Upper lobe of left lung (tissue), 6 donors: ENCODE data around the gene STAB2. TPM values are rescaled to one million over a fixed set of nuclear protein-coding genes. Genes with fewer than 3 reads are reported as not detected.

Experiments
- ATAC-seq, 2 donors: fragments of 200-7000 bp; cut with Tn5 transposase; one replicate each; pipeline ENCODE4 v1.9.1; 2022; ENCODE audit warnings: mild to moderate bottlenecking in 2 of 2, moderate library complexity in 2 of 2; ENCODE audit not compliant: low FRiP score in 2 of 2
- DNase-seq, 2 donors: peaks; one replicate each; pipeline ENCODE4 v3.0.0-alpha.2; 2019 to 2020
- H3K27ac ChIP-seq, 4 donors: fragments of 200-600 bp; sonication (generic); one replicate each; pipeline ENCODE4 v1.5.1; 2016 to 2019
- H3K27me3 ChIP-seq, 4 donors: fragments of 200-600 bp; sonication (generic); one replicate each; pipeline ENCODE4 v1.5.1; 2017 to 2019
- H3K36me3 ChIP-seq, 4 donors: fragments of 200-600 bp; sonication (generic); one replicate each; pipeline ENCODE4 v1.5.1; 2016 to 2019
- H3K4me1 ChIP-seq, 4 donors: fragments of 200-600 bp; sonication (generic); one replicate each; pipeline ENCODE4 v1.5.1; 2018 to 2019
- H3K4me3 ChIP-seq, 4 donors: fragments of 200-600 bp; sonication (generic); one replicate each; pipeline ENCODE4 v1.5.1; 2017 to 2019; ENCODE audit warnings: mild to moderate bottlenecking in 2 of 4, moderate library complexity in 1 of 4
- H3K9me3 ChIP-seq, 4 donors: fragments of 200-600 bp; sonication (generic); one replicate each; pipeline ENCODE4 v1.5.1; 2018 to 2019
- EP300 ChIP-seq, 4 donors: sonication (generic); formaldehyde crosslinking; IDR thresholded peaks; one replicate each; pipeline ENCODE4 v1.5.1; 2017; ENCODE audit warnings: antibody characterized with exemption in 4 of 4, control low read depth in 2 of 4
- POLR2A ChIP-seq, 4 donors: fragments of 450-650 bp; IDR thresholded peaks; one replicate each; pipeline ENCODE4 v1.5.1; 2016 to 2017; ENCODE audit warnings: antibody characterized with exemption in 4 of 4, mild to moderate bottlenecking in 2 of 4
- POLR2AphosphoS5 ChIP-seq, 2 donors: sonication (generic); formaldehyde crosslinking; IDR thresholded peaks; one replicate each; pipeline ENCODE4 v1.5.1; 2017; ENCODE audit warnings: antibody characterized with exemption in 2 of 2
- WGBS, 2 donors: methylation state at CpG; one replicate each; pipeline ENCODE4 v1.1.5; 2017 to 2018; 5-methylcytosine and 5-hydroxymethylcytosine counted together
- total RNA-seq, 6 donors: library from RNA; depleted of rRNA in 4 of 6; stranded (reverse); fragments of >200 nt in 4 of 6; gene quantifications; one replicate each; pipeline versions ENCODE4 v1.1.0 to v1.2.1, GENCODE V29; 2016 to 2021
- TF ChIP-seq, protein P1 (sequence below), 6 experiments: fragments of 450-650 bp in 4 of 6; fragments of 200-600 bp in 2 of 6; sonication (generic) in 2 of 6; IDR thresholded peaks; one replicate each; pipeline ENCODE4 v1.5.1; 2016 to 2019; ENCODE audit warnings: antibody characterized with exemption in 6 of 6
- donor health status: DM: no; HTN: no; CAD: no; lungs with moderate emphysema.
- donor health status: DM: no; HTN: yes; CAD: no; lungs with severe emphysema.

The STAB2 gene
- total RNA-seq, 6 donors from 2014 or later: 0.10 to 2.4 (median 0.22) TPM; not detected in 1

DNA sequence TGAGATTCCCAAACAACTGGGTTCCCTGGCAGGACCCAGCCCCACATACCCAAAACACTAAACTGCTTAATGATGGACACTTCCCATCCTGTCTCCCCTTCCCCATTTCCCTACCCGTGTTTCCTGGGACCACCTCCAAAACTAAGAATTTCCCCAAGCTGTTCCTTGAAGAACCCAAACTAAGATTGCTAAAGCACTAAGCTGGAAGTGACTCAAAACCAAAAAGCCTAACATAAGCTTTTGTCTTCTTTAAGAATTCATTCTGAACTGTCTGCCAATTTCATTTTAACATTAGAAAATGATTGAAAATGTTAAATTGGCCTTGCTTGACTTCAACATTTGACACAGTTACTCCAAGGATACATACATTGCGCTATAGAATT is 29.5 kb upstream of the STAB2 start:
- Histone ChIP-seq H3K27me3 (no peaks in the 10 kb centered on the region), H3K9me3 (no peaks in the 10 kb centered on the region), H3K36me3 (no peaks in the 10 kb centered on the region), H3K4me1 (no peaks in the 10 kb centered on the region), H3K4me3 (no peak overlapping the region), H3K27ac (peak overlapping the region in 1 of 4 donors; percentile 26)
- no peak for DNase-seq
- WGBS, 2 donors: 80 to 85% methylated on average over 2 of the region's 2 CpGs
- TF ChIP-seq POLR2AphosphoS5 (IDR thresholded peaks at IDR 0.05) (no peak), POLR2A (IDR thresholded peaks at IDR 0.05) (no peak), EP300 (IDR thresholded peaks at IDR 0.05) (no peak)
- TF ChIP-seq, protein P1, sequence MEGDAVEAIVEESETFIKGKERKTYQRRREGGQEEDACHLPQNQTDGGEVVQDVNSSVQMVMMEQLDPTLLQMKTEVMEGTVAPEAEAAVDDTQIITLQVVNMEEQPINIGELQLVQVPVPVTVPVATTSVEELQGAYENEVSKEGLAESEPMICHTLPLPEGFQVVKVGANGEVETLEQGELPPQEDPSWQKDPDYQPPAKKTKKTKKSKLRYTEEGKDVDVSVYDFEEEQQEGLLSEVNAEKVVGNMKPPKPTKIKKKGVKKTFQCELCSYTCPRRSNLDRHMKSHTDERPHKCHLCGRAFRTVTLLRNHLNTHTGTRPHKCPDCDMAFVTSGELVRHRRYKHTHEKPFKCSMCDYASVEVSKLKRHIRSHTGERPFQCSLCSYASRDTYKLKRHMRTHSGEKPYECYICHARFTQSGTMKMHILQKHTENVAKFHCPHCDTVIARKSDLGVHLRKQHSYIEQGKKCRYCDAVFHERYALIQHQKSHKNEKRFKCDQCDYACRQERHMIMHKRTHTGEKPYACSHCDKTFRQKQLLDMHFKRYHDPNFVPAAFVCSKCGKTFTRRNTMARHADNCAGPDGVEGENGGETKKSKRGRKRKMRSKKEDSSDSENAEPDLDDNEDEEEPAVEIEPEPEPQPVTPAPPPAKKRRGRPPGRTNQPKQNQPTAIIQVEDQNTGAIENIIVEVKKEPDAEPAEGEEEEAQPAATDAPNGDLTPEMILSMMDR (IDR thresholded peaks at IDR 0.05): no peak
- ATAC-seq: no peak

DNA sequence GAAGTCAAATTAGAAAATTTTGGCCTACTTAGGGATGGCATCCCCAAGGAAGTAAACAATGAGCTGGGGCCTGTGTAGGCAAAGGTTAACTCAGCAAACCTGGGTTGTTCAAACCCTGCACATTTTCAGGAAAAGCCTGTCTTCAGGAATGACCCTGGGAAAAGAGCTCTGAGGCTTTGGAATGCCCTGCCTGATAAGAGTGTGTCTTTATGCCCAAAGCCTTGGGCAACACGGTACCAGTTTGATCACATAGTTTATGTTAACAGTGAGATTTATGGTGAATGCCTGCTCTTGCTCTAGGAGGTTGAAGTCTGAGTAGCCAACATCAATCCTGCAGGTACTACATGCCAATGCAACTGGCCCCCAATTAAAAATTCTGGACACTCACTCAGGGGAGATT is 28.2 kb upstream of the STAB2 start:
- H3K27ac ChIP-seq: no peak overlapping the region
- 50 to 67% methylated on average over 1 of the region's 1 CpG for WGBS, 2 donors
- ATAC-seq (no peak), DNase-seq (no peak)
- peaks cover 0 to 3% (median 0%) of the 10 kb centered on the region in 4 donors for H3K9me3 ChIP-seq
- H3K4me1 ChIP-seq: no peaks in the 10 kb centered on the region
- H3K27me3 ChIP-seq: no peaks in the 10 kb centered on the region
- TF ChIP-seq EP300 (IDR thresholded peaks at IDR 0.05) (no peak), POLR2AphosphoS5 (IDR thresholded peaks at IDR 0.05) (no peak), POLR2A (IDR thresholded peaks at IDR 0.05) (no peak)
- TF ChIP-seq, protein P1 (IDR thresholded peaks at IDR 0.05): no peak
- H3K36me3 ChIP-seq: no peaks in the 10 kb centered on the region
- no peak overlapping the region for H3K4me3 ChIP-seq

- 73 to 84% methylated on average over 2 of the region's 2 CpGs for WGBS, 2 donors
- DNase-seq (no peak), ATAC-seq (peak in 1 of 2 donors; percentile 66)
- Histone ChIP-seq H3K27me3 (no peaks in the 10 kb centered on the region), H3K27ac (no peak overlapping the region), H3K36me3 (no peaks in the 10 kb centered on the region), H3K4me1 (no peaks in the 10 kb centered on the region), H3K9me3 (peaks cover 0 to 7% (median 3%) of the 10 kb centered on the region in 4 donors), H3K4me3 (no peak overlapping the region)
- TF ChIP-seq POLR2A (IDR thresholded peaks at IDR 0.05): no peak
- TF ChIP-seq POLR2AphosphoS5 (IDR thresholded peaks at IDR 0.05): no peak
- TF ChIP-seq, protein P1 (IDR thresholded peaks at IDR 0.05): no peak
- no peak for TF ChIP-seq EP300 (IDR thresholded peaks at IDR 0.05)
These were observed 26.4 kb upstream of the STAB2 start for GRCh38 chr12:103560604-103561101.

- no peaks in the 10 kb centered on the region for H3K27me3 ChIP-seq
- H3K4me3 ChIP-seq: no peak overlapping the region
- no peaks in the 10 kb centered on the region for H3K4me1 ChIP-seq
- no peak overlapping the region for H3K27ac ChIP-seq
- ATAC-seq (no peak), DNase-seq (no peak)
- peaks cover 4 to 11% (median 6%) of the 10 kb centered on the region in 4 donors for H3K9me3 ChIP-seq
- TF ChIP-seq, protein P1 (IDR thresholded peaks at IDR 0.05): no peak
- TF ChIP-seq POLR2A (IDR thresholded peaks at IDR 0.05) (no peak), POLR2AphosphoS5 (IDR thresholded peaks at IDR 0.05) (no peak), EP300 (IDR thresholded peaks at IDR 0.05) (no peak)
- WGBS, 2 donors: 67 to 69% methylated on average over 3 to 5 of the region's 5 CpGs
- no peaks in the 10 kb centered on the region for H3K36me3 ChIP-seq
These were observed 25.9 kb upstream of the STAB2 start for GRCh38 chr12:103561174-103561573.

DNA sequence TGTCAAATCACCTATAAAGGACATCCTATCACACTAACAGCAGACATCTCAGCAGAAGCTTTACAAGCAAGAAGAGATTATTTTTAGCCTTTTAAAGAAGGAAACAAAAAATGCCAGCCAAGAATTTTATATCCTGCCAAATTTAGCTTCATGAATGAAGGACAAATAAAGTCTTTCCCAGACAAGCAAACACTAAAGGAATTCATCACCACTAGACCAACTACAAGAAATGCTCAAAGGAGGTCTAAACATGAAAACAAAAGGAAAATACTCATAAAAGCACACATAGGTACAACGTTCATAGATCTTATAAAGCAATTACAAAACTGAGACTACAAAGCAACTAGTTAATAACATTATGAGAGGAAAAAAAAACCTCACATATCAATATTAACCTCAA is 20.7 kb upstream of the STAB2 start:
- no peaks in the 10 kb centered on the region for H3K36me3 ChIP-seq
- TF ChIP-seq POLR2AphosphoS5 (IDR thresholded peaks at IDR 0.05) (no peak), POLR2A (IDR thresholded peaks at IDR 0.05) (no peak), EP300 (IDR thresholded peaks at IDR 0.05) (no peak)
- TF ChIP-seq, protein P1 (IDR thresholded peaks at IDR 0.05): no peak
- DNase-seq (no peak), ATAC-seq (no peak)
- WGBS, 2 donors: 62 to 63% methylated on average over 1 of the region's 1 CpG
- no peak overlapping the region for H3K27ac ChIP-seq
- no peaks in the 10 kb centered on the region for H3K4me1 ChIP-seq
- H3K4me3 ChIP-seq: no peak overlapping the region
- H3K9me3 ChIP-seq: peaks cover 8 to 16% (median 11%) of the 10 kb centered on the region in 4 donors
- no peaks in the 10 kb centered on the region for H3K27me3 ChIP-seq
